Right renal cortex interstitium (tissue), 3 donors: Measurements from ENCODE around the gene PSIP1. TPM values are rescaled to one million over a fixed set of nuclear protein-coding genes. Genes with fewer than 3 reads are reported as not detected.
"Not testable (repeated sequence)": the region's sequence is repeated elsewhere in the genome, so short reads cannot be mapped to it uniquely, and the experiment has no call there.

ENCODE experiments used
- DNase-seq, 3 donors: peaks; one replicate each; pipeline ENCODE4 v3.0.0-alpha.2; 2013; ENCODE audit warnings: low read depth in 3 of 3, low spot score in 2 of 3
- polyA plus RNA-seq, 3 donors: library from polyadenylated mRNA; unstranded; fragments of 120-200 nt; gene quantifications; one replicate each; pipeline ENCODE4 v1.2.1, GENCODE V29; 2013; ENCODE audit not compliant: insufficient read length in 3 of 3

The PSIP1 gene
- polyA plus RNA-seq, 3 donors: 205 to 252 (median 224) TPM

- not testable (repeated sequence) for DNase-seq
These were observed 68.5 kb downstream of the PSIP1 start for GRCh38 chr9:15442264-15442663.

- DNase-seq: not testable (repeated sequence)
These were observed 68.9 kb downstream of the PSIP1 start for GRCh38 chr9:15441841-15442240.

- no peak for DNase-seq
These were observed 71.9 kb downstream of the PSIP1 start for GRCh38 chr9:15438891-15439290.

DNA sequence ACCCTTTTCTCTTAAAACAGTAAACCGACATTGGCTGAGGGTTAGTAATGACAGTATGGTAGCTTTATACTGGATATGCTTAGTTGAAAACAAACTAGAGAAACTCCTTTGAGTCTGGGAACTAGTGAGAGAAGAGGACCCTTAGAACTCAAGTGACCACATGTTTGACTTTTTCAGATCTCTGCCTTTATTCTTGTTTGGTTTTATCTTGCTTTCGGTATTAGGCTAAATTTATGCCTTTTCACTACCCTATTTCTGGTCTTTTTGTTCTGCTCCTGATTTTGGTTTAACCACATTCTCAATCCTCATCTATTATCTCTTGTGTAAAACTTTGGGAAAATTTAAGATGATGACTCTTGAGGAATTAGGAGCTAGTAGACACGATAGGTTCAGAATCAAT lies 77.1 kb downstream of the PSIP1 start:
- DNase-seq: no peak

DNA sequence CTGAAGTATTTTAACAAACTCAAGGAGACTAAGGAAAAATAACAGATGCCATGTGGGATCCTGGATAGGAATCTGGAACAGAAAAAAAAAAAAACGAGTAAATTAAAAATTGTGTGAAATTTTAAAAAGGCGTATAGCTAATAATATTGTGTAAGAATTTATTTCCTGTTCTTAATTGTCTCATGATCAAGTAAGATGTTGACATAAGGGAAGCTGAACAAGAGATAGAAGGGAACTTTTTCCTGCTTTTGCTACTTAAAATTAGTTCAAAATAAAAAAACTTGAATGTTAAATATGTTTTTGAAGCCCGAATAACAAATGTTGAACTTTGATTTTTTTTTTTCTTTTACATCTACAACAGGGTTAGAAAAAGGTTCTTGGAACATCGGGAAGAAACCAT lies 77.6 kb downstream of the PSIP1 start:
- DNase-seq: no peak

- no peak for DNase-seq
These were observed 79.6 kb downstream of the PSIP1 start for GRCh38 chr9:15430920-15431844.

DNA sequence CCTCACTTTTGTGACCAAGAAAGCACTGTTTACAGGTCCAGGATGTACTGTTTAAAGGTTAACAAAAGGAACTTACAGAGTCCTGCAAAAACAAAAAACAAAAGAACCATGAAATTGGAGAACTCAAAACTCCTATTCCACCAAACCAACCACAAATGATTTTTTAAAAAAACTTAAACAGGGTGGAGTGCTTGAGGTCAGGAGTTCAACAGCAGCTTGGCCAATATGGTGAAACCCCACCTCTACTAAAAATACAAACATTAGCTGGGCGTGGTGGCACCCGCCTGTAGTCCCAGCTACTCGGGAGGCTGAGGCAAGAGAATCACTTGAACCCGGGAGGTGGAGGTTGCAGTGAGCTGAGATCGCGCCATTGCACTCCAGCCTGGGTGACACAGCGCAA lies 83.1 kb downstream of the PSIP1 start:
- not testable (repeated sequence) for DNase-seq

DNA sequence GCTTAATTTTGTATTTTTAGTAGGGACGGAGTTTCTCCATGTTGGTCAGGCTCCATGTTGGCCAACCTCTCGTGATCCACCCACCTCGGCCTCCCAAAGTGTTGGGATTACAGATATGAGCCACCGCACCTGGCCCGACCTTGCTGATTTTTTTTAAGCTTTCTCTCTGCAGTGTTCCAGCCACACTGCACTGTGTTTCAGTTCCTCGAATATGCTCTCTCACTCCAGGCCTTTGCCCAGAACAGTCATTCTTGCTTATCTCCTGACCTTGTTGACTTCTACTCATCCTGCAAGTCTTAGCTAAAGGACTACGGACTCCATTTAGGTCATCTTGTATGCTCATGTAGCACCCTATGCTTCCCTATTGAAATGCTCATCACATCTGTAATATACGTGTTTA lies 84.8 kb downstream of the PSIP1 start:
- DNase-seq: no peak

- DNase-seq: peak in 1 of 3 donors; percentile 31
These were observed 87.4 kb downstream of the PSIP1 start for GRCh38 chr9:15423231-15423985.

DNA sequence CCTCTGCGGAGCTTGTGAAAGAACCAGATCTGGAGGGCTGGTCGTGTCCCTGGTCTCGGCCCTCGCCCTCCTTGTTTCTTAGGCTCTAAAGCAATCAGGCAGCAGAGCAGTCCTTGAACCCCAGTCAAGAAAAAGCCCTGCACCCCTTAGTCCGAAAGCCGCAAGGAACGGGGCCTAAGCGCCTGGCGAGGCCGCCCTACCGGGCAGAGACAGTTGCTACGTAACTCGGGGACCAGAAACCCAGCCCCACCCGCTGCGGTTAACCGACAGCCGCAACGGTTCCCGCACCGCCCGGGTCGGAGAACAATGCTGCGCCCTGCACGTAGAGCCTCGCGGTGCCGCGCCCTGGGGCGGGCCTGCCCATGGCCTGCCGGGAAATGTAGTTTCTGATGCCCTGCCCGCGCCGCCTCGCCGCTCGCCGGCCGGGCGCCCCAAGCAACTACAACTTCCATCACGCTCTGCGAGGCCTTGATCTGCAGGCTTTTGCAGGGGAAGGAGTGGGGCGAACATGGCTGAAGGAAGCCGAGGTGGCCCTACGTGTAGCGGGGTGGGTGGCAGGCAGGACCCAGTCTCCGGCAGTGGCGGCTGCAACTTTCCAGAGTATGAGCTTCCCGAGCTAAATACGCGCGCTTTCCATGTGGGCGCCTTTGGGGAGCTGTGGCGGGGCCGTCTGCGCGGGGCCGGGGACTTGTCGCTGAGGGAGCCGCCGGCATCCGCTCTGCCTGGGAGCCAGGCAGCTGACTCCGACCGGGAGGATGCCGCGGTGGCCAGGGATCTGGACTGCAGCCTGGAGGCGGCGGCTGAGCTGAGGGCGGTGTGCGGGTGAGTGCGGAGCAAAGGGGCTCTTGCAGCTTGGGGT lies 88.2 kb downstream of the PSIP1 start, which contains the start of gene SNAPC3:
Gene SNAPC3, plus strand, starts transcription at position 505 of the 859 bp plus-strand sequence. Its CDS starts 4 bp downstream, at position 509.
- DNase-seq: peak; percentile 80 to 87 (median 85)

DNA sequence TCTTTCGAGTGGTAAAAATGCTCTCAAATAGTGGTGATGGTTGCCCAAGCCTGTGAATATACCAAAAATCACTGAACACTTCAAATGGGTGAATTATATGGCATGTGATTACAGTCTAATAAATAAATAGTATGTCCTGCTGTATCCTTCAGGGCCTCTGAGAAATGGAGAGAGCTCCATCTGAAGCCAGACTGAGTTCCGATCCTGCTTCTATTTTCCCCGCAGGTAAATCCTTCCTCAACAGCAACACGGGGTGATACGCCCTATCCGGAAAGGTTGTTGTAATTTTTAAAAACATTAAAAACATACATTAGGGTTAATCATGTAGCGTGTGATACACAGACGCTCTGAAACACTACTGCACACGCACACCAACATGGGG lies 88.8 kb downstream of the PSIP1 start:
- DNase-seq: no peak

DNA sequence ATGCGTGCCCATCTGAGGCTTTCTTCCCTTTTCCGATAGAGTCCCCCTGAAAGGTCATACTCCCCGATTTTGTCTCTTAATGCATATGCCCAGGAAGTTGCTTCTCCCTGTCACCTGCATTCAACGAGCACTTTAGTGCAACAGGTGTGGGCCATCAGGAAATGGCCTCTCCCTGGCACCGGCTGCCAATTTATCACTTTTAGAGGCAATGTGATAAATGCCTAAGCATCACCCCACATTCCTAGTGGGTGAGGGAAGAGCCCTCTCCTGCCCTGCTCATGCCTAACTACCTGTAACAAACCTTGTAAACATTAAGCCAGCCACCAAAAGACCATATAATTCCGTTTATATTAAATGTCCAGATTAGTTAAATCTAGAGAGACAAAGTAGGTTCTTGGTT lies 89.2 kb downstream of the PSIP1 start:
- peak in 2 of 3 donors; percentile 10 to 21 for DNase-seq

DNA sequence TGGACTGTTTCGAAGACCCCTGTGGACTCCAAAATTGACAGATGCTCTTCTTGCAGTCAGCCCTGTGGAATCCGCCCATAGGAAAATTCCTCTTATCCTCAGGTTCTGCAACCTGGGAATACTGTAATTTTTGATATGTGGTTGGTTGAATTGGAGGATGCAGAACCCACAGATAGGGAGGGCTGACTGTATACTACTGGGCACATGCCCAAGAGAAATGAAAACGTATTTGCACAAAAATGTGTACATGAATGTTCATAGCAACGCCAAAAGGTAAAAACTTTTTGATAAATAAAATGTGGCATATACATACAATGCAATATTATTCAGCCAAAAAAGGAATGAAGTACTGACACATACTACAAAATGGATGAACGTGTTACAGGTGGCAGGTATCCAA lies 90.0 kb downstream of the PSIP1 start:
- no peak for DNase-seq

DNA sequence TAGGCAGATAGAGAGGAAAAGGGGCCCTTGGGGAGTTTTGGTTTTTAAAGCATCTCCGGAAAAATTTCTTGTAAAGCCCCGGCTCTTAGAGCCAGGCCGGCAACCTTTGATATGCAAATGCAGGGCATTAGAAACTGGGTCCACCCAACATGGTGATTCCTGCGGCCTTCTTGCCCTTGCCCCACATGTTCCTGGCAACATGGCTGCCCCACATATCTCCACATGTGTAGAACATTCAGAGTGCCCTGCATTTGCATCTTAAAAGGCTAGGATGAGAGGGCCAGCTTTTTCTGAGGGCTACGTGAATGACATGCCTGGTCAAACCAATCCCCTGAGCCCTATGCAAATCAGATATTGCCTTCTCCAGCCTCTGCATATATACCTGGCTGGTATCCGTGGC lies 93.1 kb downstream of the PSIP1 start:
- no peak for DNase-seq

DNA sequence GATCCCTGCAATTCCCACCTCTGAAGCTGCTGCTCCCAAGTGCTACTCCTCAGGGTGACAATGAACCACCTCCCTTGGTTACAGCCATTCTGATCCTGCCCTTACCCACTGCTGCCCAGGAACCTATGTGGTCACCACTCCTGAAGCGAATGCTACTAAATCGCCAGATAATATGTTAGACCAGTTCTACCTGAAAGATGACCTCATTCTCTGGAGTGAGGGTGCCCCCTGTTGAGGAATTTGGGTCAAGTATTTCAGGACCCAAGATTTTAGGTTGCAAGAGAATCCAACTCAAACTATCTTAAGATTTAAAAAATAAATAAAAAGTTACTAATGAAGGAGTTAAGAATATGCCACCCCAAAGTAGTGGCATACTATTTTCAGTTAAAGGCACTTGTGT lies 93.9 kb downstream of the PSIP1 start:
- DNase-seq: peak in 1 of 3 donors; percentile 36

Other genes with a start within 250 kb of the PSIP1 start
- 1 to 10 TPM; 7.1 to 7.9 (median 7.3) TPM for gene TTC39B, start 203.8 kb downstream of the PSIP1 start, polyA plus RNA-seq
- gene SNAPC3, start 88.1 kb downstream of the PSIP1 start, polyA plus RNA-seq: 10 to 100 TPM; 41.9 to 43.7 (median 42.4) TPM
- 1 to 10 TPM; 4.5 to 6.1 (median 4.5) TPM for gene CCDC171, start 42.1 kb upstream of the PSIP1 start, polyA plus RNA-seq